GM19397 (cell line): Measurements from ENCODE around the gene CYTH1.
"Not testable (repeated sequence)": the region's sequence is repeated elsewhere in the genome, so short reads cannot be mapped to it uniquely, and the experiment has no call there.

Source experiments
- ATAC-seq: cut with Tn5 transposase; IDR thresholded peaks from one replicate; pipeline ENCODE4 v1.9.1; 2021; ENCODE audit warnings: mild to moderate bottlenecking, moderate library complexity; ENCODE audit not compliant: unreplicated experiment

Gene CYTH1

DNA sequence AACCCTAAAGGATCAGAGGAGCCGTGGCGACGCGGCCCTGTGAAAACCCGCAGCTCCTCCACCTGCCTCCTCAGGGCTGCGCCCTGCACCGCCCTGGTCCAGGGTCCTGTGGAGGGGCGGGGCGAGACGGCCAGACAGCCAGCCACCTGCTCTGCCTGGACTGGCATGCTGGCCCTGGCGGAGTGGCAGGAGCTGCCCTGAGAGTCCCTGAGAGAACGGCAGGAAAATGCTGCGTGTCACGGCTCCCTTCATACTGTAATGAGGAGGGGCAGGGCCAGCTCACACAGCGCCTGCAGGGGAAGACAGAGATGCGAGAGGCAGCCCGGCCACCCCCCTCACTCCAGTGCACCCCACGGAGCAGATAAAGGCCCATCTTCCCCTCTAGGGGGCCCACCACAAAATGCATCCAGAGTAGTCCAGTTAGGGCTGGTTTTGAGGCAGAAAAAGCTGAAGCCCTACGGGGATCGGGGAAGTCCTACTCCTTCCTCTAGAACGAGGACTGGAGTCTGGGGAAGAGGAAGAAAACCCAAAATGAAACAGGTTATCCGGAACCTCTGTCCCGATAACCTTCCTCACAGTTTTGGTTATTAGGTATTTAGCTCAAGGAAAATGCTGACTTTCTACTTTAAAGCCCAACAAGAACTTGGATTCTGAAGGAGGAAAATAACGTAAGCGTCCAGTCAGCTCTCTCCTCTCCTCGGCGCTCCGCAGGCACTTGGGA is 107.3 kb downstream of the CYTH1 start:
- ATAC-seq = no peak

DNA sequence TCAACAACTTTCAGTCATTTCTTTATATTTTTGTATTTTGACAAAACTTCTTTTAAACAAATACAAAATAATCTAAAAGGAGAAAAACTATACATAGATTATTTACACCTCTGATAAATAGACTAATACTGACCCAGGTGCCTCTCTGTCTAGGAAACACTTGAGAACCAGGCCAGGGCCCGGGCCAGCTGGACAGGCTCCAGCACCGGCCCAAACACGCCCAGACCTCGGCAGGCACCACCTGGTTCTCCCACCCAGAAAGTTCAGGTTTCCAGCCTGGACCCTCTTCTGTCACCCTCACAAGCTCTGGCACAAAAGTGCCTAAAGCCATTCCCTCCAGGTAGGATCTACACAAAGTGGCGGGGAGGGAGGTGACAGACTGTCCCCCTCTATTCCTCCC is 107.9 kb downstream of the CYTH1 start:
- ATAC-seq = no peak

DNA sequence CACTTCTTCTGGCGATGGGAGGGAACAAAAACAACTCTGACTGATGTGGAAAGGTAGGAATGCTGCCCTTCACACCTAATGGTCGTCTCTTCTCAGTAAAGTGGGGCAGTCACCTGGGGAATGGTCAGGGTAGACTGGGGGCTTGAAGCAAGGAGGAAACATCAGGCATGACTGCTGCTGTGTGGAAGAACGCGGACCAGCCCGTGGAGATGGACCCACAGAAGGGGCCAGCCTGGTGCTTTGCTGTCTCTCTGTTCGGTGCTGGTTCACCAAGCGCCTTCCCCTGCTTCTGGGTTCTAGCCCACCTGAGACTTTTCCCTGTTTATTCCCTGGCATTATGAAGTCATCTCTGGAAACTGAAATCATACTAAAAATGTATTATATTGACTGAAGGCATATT is 108.7 kb downstream of the CYTH1 start:
- ATAC-seq = no peak

DNA sequence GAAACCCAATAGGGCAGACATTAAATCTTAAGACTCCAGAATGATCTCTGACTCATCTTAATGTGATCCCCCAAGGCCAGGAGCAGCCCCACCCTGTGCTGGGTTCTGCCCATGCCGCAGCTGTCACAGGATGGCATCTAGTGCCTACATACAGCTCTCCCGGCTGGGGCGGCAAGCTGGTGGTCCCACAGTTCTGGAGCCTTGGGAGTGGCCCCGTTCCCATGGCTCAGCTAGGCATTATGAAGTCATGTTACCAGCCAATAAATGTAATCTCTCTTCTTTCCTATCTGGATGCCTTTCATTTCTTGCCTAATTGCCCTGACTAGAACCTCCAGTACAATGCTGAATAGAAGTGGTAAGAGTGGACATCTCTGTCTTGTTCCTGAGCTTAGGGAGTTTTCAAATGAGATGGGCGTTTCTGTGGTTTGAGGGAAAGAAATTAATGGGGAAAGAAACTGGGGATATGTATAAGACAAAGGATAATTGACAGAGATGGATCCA is 109.2 kb downstream of the CYTH1 start:
- ATAC-seq = no peak

DNA sequence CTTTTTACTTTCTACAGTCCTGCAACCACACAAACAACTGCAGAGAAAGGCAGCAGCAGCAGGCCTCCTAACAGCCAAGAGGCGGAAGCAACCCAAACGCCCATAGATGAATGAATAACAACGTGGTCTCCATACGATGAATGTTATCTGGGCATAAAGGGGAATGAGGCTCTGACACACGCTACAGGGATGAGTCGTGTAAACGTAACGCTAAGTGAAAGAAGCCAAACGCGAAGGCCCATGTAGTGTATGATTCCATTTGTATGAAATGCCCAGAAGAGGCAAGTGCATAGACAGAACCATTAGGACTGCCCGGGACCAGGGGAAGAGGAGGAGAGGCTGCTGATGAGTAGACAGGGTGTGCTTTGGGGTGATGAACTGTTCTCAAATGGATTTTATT is 110.1 kb downstream of the CYTH1 start:
- no peak for ATAC-seq

DNA sequence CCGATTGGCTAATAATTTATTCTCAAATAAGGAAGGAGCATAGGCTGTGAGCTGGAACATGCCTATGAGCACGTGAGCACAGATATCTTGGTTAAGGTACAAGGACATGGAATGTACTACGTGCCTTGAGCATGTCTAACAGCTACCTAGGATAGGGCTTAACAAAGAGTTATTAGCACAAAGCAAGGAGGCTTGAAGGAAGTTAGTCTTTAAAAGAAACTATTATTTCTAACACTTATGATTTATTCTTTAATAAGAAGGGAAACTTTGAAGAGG is 110.4 kb downstream of the CYTH1 start:
- not testable (repeated sequence) for ATAC-seq

DNA sequence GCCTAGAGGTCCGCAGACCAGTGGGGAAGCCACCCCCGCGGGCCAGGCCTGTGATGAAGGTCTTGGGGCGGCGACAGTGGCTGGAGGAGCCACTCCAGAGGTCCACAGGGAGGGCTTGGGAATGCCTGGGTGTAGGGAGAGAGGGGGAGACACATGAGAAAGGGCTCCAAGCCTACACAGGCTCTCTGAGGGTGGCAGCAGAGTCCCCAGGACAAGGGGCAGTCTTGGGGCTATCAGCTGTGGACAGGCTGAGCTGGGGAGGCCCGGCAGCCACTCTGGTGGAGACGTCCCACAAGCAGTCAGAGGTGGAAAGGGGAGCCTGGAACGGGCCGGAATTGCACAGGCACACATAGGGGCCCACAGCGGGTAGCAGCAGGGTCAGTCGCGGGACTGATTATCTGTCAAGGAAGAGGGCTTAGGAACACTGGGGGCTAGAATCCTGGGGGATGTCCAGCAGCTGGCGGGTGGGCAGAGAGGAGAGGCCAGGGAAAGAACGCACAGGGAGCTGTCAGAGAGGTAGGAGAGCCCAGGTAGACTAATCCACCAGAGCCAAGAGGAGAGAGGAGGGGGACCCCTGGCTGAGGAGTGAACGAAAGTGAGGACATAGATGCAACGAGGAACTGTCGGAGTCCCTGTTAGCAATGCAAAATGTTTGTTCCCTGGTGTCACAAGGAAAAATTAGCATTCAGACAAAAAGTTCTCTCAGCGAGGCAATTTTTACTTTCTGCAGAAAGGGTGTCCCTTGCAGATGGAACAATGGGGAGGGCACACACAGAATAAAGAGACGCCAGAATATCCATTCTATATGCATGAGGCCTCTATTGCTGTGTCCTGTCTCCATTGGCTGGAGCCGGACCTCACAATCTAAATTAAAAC is 111.0 kb downstream of the CYTH1 start:
- no peak for ATAC-seq

DNA sequence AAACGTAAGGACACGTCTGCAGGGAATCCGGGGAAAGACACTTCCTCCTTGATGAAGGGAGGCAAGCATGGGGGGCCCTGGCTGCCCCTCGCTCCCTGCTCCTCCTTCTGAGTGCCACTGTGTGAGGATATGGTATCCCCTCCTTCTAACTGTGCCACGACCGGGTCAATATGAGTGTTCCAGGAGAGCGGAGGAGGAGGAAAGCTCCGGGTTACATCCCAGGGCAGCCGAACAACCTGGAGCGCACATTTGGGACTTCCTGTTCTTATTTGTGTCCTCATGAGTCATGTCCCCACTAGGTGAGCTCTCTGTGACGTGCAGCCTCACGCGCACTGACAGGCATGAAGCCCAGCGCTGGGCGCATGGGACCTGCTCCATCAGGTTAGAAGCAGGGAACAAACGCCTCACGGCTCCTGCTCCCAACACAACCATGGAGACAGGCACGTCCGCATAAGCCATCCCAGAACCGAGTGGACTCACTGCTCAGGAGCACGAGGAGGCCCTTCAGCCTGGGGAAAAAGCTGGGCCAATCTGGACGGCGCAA is 112.0 kb downstream of the CYTH1 start:
- ATAC-seq = no peak

DNA sequence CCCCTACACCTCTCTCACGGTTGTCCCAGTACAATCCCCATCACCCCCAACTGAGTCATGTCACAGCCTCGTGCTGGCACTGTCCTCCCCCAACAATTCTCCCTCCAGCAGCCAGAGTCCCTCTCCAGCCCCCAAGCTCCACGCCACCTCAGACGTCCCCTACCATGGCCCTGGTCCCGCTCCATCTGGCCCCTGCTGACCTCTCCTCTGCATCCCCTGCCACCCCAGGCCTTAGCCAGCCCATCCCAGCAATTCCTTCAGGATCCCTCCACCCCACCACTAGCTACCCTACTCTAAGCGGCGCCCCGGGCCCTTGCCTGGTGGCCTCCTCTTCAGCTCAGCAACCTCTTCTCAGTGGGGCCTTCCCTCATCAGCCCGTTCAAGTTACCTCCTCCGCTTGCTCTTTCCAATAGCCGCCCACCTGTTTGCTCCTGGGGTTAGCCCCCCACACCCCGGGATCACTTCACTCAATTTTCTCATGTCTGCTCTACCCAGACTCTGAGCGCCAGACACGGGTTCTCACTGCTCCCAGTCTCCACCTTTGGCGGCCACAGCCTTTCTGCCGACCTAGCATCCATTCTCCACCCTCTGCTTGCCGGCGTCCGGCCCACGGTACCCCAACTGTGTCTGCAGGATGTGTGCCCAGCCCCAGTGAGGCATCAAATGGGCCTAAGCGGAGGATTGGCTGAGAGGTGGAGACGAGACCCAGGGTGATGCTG is 112.7 kb downstream of the CYTH1 start:
- ATAC-seq = no peak

DNA sequence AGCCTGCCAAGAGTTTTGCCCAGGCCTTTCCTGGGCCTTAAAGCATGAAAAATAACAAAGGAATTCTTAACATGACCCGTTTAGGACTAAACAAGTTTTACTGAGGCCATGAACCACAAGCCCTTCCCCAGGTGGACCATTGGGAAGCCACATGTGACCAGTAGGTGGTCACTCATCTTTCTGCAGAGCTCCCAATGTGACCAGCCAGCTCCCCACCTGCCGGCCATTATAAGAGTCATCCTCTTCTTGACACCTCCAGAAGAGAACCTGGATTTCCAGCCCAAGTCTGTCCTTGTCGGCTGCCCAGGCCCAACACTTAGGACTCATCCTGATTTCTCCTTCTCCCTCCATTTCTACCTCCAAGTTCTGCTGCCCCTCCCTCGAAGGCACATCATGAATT is 113.2 kb downstream of the CYTH1 start:
- ATAC-seq = no peak

DNA sequence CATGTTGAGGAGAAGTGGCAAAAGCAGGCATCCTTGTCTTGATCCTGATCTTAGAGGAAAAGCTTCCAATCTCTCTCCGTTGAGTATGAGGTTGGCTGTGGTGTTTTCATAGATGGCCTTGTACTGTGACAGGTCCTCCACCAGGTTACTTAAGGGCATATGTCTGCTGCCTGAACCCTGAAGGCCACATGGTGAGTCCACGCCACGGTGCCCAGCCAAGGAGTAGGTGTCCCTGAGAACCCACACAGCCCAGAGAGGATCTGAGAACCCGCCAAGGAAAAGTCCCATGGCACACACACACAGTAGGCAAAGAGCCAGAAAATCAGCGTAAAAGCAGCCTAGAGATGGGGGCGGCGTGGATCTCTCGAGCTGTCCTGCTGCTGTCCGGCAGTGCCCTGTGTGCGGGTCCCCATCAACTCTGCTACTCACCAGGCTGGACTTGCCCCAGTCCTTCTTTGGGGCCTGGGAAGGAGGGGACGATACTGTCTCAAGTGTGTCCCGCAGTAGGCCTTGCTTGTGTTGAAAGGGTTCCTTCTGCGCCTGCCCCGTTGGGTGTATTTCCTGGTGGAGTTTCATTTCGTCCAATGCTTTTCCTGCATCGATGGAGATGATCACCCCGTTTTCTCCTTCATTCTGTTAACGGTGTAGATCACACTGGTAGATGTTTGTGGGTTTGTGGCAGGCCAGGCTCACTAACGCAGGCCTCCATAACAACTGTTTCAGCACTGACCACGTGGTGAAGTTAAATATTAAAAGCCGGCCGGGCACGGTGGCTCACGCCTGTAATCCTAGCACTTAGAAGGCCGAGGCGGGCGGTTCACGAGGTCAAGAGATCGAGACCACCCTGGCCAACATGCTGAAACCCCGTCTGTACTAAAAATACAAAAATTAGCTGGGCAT is 114.1 kb downstream of the CYTH1 start:
- no peak for ATAC-seq

DNA sequence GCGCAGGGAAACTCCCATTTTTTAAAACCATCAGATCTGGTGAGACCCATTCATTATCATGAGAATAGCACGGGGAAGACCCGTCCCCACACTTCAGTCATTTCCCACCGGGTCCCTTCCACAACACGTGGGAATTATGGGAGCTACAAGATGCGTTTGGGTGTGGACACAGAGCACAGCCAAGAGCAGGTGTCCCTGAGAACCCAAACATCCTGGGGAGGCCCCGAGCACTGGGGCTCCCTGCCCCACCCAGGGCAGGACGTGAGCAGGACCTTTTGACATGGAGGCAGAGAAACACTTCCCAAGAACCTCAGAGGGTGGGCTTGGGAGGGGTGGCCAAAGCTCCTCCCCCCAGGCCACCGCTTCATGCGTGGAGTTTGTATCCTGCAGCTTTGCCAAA is 115.0 kb downstream of the CYTH1 start:
- ATAC-seq = no peak

DNA sequence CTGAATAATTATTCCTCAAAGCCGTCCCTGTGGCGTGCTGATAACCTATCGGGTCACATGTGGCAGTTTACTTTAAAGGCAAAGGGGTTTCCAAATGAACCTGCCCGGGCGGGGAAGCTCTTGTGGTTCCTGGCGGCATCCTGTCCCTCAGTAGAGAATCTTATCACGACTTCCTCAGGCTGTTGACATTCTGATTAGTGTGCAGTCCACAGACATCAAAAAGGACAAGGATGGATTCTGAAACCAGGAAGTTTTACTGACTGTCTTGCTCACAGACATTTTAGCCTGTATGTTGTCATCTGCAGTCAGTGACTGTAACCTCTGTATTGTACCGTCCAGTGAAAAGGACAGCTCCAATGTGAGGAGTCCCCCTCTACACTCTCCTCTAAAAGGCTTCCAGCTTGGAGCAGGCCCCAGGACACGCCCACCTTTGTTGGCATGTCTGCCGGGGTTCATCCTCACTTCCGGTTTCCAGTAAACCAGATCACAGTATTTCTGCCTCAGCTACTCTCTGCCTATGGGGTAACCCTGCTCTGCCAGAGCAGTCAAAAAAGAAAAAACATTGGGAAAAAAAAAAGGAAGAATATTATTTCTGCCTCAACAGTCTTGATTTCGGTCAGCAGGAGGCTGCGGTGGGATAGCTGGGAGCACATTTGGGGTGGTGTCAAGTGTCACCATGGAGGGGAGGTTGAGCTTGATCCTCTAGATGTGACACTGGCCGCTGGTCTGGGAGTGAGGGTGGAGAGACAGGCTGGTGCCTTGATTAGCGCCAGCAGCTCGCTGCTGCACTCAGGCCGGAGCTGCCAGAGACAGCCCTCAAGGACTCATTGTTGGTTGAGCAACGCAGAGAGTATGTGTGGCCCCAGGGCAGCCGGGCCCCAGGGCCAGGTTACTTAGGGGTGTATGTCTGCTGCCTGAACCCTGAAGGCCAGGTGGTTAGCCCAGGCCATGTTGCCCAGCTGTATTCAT is 115.8 kb downstream of the CYTH1 start:
- ATAC-seq = no peak

DNA sequence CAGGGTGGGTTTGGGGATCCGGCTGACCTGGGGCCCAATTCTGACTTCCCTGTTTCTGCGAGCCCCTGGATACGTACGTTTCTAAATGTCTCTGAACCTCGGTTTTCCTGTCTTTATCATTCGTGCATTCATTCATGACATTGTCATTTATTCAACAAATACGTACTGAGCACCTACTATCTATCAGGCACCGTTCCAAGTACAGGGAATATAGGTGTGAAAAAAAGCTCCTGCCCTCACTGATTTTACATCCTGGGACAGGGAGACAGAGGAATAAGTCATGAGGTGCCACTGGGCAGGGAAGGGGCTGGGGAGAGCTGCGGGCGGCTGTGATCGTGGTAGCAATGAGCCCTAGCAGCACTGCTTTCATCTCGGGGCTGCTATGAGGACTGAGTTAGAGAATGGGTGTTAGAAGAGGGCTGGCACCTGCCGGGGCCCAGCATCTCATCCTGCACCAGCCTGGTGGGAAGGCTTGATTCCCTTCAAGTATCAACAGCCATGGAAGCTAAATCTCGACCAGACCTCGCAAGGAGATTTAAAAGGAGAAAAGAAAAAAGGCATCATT is 116.6 kb downstream of the CYTH1 start:
- ATAC-seq = no peak

DNA sequence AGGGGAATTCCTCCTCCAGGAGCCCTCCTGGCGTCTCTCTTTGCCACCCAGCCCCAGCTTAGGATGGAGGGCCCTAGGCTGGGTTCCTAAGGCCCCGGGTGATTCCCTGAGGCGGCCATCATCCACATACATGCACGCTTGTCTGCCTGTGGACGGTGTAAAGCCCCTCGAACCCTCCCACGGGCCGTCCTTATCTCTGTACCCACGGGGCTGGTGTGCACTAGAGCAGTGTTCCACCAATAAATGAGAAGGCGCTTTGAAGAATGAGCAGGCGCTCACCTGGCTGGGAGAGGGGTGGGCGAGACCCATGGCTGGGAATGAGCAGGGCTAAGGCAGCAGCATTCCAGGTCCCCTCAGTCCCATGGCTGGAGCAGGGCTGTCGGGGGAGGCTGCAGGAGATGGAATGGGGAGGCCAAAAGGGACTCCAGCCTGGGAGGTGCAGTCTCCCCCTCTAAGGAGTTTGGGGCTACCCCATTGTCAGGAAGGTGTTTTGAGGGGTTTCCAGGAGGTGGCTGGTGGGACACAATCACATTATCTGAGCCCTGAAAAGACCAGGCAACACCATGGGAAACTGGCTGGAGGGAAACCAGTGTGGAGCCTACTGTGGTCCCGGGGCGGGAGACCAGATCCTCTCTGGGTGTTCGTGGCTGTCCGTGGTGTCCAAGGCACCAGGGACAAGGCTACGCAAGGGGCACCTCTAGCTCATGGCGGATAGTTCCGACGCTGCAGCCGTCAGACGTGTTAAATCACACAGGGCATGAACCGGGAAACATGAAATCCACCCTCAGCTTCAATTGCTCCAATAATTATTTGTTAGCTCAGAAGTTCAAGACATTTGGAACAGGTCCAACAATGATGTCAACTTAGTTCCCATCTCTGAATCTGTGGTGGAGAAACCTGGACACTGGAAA is 117.3 kb downstream of the CYTH1 start:
- ATAC-seq = no peak

DNA sequence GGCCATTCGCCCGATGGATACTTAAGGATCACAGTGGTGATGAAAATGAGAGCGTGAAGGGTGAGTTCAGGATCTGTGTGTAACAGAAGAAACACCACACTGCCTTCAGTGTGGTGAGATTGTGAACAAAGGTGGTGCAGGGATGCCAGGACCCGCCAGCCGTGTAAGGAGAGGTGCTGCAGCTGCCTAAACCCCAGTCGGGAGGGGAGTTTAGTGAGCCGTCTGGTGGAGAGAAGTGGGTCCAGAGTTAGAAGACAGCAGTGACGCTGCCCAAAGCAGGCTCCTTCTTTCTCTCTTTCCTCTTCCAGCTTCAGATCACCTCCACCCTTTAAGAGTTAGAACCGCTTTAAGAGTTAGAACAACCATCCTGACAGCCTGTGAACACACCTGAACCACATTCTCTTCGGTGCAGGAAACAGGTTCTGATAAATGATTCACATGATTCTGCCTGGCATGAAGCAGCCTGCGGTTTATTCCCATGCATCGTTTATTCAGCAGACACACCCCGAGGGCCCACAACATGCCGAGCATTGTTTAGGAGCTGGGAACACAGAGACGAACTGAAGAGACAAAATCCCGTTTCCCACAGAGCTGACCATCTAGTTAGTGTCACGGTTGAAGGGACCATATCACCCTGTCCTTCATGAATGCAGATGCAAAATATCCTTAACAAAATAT is 120.8 kb downstream of the CYTH1 start:
- ATAC-seq = no peak

DNA sequence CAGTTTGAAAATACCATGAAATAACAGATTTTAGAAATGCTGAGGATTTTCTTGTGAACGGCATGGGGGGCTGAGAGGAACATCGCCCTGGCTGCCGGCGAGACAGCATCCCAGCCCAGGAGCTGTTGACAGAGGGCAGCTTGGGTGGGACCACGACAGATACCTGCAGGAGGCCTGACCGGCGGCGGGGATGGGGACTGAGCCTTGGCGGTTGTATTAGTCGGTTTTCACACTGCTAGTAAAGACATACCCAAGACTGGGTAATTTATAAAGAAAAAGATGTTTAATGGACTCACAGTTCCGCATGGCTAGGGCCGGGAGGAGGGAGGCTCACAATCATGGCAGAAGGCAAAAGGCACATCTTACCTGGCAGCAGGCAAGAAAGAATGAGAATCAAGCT is 122.5 kb downstream of the CYTH1 start:
- no peak for ATAC-seq
